ENCODE measurements around the gene TULP4. TPM values are rescaled to one million over a fixed set of nuclear protein-coding genes. Genes with fewer than 3 reads are reported as not detected.

Gene TULP4
- total and polyA plus RNA-seq, 2 donors = 5.9 to 57.1 TPM

- Histone ChIP-seq H3K36me3 (ENCODE audit: control insufficient read depth in 2 of 2, insufficient read depth in 2 of 2, low read length in 1 of 2) (peaks cover 3% of the 10 kb centered on the region in 2 donors), H3K4me3 (ENCODE audit: low read length in 2 of 2) (no peak overlapping the region), H3K4me1 (ENCODE audit: control insufficient read depth in 2 of 2, insufficient read depth in 2 of 2, low read length in 2 of 2) (peaks cover 0 to under 1% of the 10 kb centered on the region in 2 donors), H3K9me3 (ENCODE audit: control insufficient read depth in 2 of 2, insufficient read depth in 1 of 2, low read length in 1 of 2) (no peaks in the 10 kb centered on the region), H3K27ac (ENCODE audit: low read depth in 1 of 2, low read length in 1 of 2) (no peak overlapping the region), H3K27me3 (ENCODE audit: control insufficient read depth in 2 of 2, insufficient read depth in 1 of 2, low read length in 1 of 2) (no peaks in the 10 kb centered on the region)
- WGBS = 97% methylated on average over 4 of the region's 4 CpGs
- DNase-seq (ENCODE audit: low read depth in 6 of 9, low spot score in 9 of 9) = no peak
Measured at GRCh38 chr6:158370805-158371204, 58.5 kb downstream of the TULP4 start.

- H3K27me3 ChIP-seq (ENCODE audit: control insufficient read depth in 2 of 2, insufficient read depth in 1 of 2, low read length in 1 of 2) = no peaks in the 10 kb centered on the region
- H3K9me3 ChIP-seq (ENCODE audit: control insufficient read depth in 2 of 2, insufficient read depth in 1 of 2, low read length in 1 of 2) = no peaks in the 10 kb centered on the region
- H3K4me3 ChIP-seq (ENCODE audit: low read length in 2 of 2) = no peak overlapping the region
- H3K4me1 ChIP-seq (ENCODE audit: control insufficient read depth in 2 of 2, insufficient read depth in 2 of 2, low read length in 2 of 2) = peaks cover 3 to 5% of the 10 kb centered on the region in 2 donors
- no peak for DNase-seq (ENCODE audit: low read depth in 6 of 9, low spot score in 9 of 9)
- WGBS = 98% methylated on average over 5 of the region's 5 CpGs
- H3K36me3 ChIP-seq (ENCODE audit: control insufficient read depth in 2 of 2, insufficient read depth in 2 of 2, low read length in 1 of 2) = peaks cover 3% of the 10 kb centered on the region in 2 donors
- H3K27ac ChIP-seq (ENCODE audit: low read depth in 1 of 2, low read length in 1 of 2) = no peak overlapping the region
Measured at GRCh38 chr6:158371261-158371660, 59.0 kb downstream of the TULP4 start.

- no peak overlapping the region for H3K27ac ChIP-seq (ENCODE audit: low read depth in 1 of 2, low read length in 1 of 2)
- H3K36me3 ChIP-seq (ENCODE audit: control insufficient read depth in 2 of 2, insufficient read depth in 2 of 2, low read length in 1 of 2) = peaks cover 3% of the 10 kb centered on the region in 2 donors
- peaks cover 3 to 16% of the 10 kb centered on the region in 2 donors for H3K4me1 ChIP-seq (ENCODE audit: control insufficient read depth in 2 of 2, insufficient read depth in 2 of 2, low read length in 2 of 2)
- WGBS = 80% methylated on average over 3 of the region's 3 CpGs
- DNase-seq (ENCODE audit: low read depth in 6 of 9, low spot score in 9 of 9) = no peak
- H3K4me3 ChIP-seq (ENCODE audit: low read length in 2 of 2) = no peak overlapping the region
- no peaks in the 10 kb centered on the region for H3K27me3 ChIP-seq (ENCODE audit: control insufficient read depth in 2 of 2, insufficient read depth in 1 of 2, low read length in 1 of 2)
- no peaks in the 10 kb centered on the region for H3K9me3 ChIP-seq (ENCODE audit: control insufficient read depth in 2 of 2, insufficient read depth in 1 of 2, low read length in 1 of 2)
Measured at GRCh38 chr6:158372574-158372973, 60.3 kb downstream of the TULP4 start.

- 94% methylated on average over 9 of the region's 9 CpGs for WGBS
- no peak overlapping the region for H3K27ac ChIP-seq (ENCODE audit: low read depth in 1 of 2, low read length in 1 of 2)
- peaks cover 3% of the 10 kb centered on the region in 2 donors for H3K36me3 ChIP-seq (ENCODE audit: control insufficient read depth in 2 of 2, insufficient read depth in 2 of 2, low read length in 1 of 2)
- peaks cover 3 to 21% of the 10 kb centered on the region in 2 donors for H3K4me1 ChIP-seq (ENCODE audit: control insufficient read depth in 2 of 2, insufficient read depth in 2 of 2, low read length in 2 of 2)
- no peaks in the 10 kb centered on the region for H3K9me3 ChIP-seq (ENCODE audit: control insufficient read depth in 2 of 2, insufficient read depth in 1 of 2, low read length in 1 of 2)
- DNase-seq (ENCODE audit: low read depth in 6 of 9, low spot score in 9 of 9) = no peak
- H3K27me3 ChIP-seq (ENCODE audit: control insufficient read depth in 2 of 2, insufficient read depth in 1 of 2, low read length in 1 of 2) = no peaks in the 10 kb centered on the region
- no peak overlapping the region for H3K4me3 ChIP-seq (ENCODE audit: low read length in 2 of 2)
Measured at GRCh38 chr6:158373214-158373613, 60.9 kb downstream of the TULP4 start.

GRCh38 chr6:158374020-158374419 is 61.8 kb downstream of the TULP4 start:
- Histone ChIP-seq H3K4me1 (ENCODE audit: control insufficient read depth in 2 of 2, insufficient read depth in 2 of 2, low read length in 2 of 2) (peaks cover 3 to 23% of the 10 kb centered on the region in 2 donors), H3K27me3 (ENCODE audit: control insufficient read depth in 2 of 2, insufficient read depth in 1 of 2, low read length in 1 of 2) (no peaks in the 10 kb centered on the region), H3K4me3 (ENCODE audit: low read length in 2 of 2) (no peak overlapping the region), H3K9me3 (ENCODE audit: control insufficient read depth in 2 of 2, insufficient read depth in 1 of 2, low read length in 1 of 2) (no peaks in the 10 kb centered on the region), H3K36me3 (ENCODE audit: control insufficient read depth in 2 of 2, insufficient read depth in 2 of 2, low read length in 1 of 2) (peaks cover 3% of the 10 kb centered on the region in 2 donors), H3K27ac (ENCODE audit: low read depth in 1 of 2, low read length in 1 of 2) (no peak overlapping the region)
- DNase-seq (ENCODE audit: low read depth in 6 of 9, low spot score in 9 of 9) = no peak
- 96% methylated on average over 5 of the region's 5 CpGs for WGBS

- WGBS = 23% methylated on average over 3 of the region's 3 CpGs
- H3K27me3 ChIP-seq (ENCODE audit: control insufficient read depth in 2 of 2, insufficient read depth in 1 of 2, low read length in 1 of 2) = no peaks in the 10 kb centered on the region
Measured at GRCh38 chr6:158376631-158377081, 64.4 kb downstream of the TULP4 start.

GRCh38 chr6:158377860-158378259 is 65.6 kb downstream of the TULP4 start:
- H3K4me1 ChIP-seq (ENCODE audit: control insufficient read depth in 2 of 2, insufficient read depth in 2 of 2, low read length in 2 of 2) = peaks cover 3 to 24% of the 10 kb centered on the region in 2 donors
- H3K27me3 ChIP-seq (ENCODE audit: control insufficient read depth in 2 of 2, insufficient read depth in 1 of 2, low read length in 1 of 2) = no peaks in the 10 kb centered on the region
- H3K36me3 ChIP-seq (ENCODE audit: control insufficient read depth in 2 of 2, insufficient read depth in 2 of 2, low read length in 1 of 2) = no peaks in the 10 kb centered on the region
- 85% methylated on average over 4 of the region's 4 CpGs for WGBS
- no peak for DNase-seq (ENCODE audit: low read depth in 6 of 9, low spot score in 9 of 9)
- no peaks in the 10 kb centered on the region for H3K9me3 ChIP-seq (ENCODE audit: control insufficient read depth in 2 of 2, insufficient read depth in 1 of 2, low read length in 1 of 2)
- no peak overlapping the region for H3K27ac ChIP-seq (ENCODE audit: low read depth in 1 of 2, low read length in 1 of 2)
- no peak overlapping the region for H3K4me3 ChIP-seq (ENCODE audit: low read length in 2 of 2)

More at GRCh38 chr6:158376631-158377081, 64.4 kb downstream of the TULP4 start:
- H3K27ac ChIP-seq (ENCODE audit: low read depth in 1 of 2, low read length in 1 of 2) = peak overlapping the region; percentile 19 to 26
- H3K36me3 ChIP-seq (ENCODE audit: control insufficient read depth in 2 of 2, insufficient read depth in 2 of 2, low read length in 1 of 2) = no peaks in the 10 kb centered on the region
- no peaks in the 10 kb centered on the region for H3K9me3 ChIP-seq (ENCODE audit: control insufficient read depth in 2 of 2, insufficient read depth in 1 of 2, low read length in 1 of 2)
- H3K4me3 ChIP-seq (ENCODE audit: low read length in 2 of 2) = no peak overlapping the region
- H3K4me1 ChIP-seq (ENCODE audit: control insufficient read depth in 2 of 2, insufficient read depth in 2 of 2, low read length in 2 of 2) = peaks cover 3 to 24% of the 10 kb centered on the region in 2 donors
- peak in 7 of 9 donors; percentile 11 to 69 (median 23) for DNase-seq (ENCODE audit: low read depth in 6 of 9, low spot score in 9 of 9)

GRCh38 chr6:158379336-158379735 is 67.1 kb downstream of the TULP4 start:
- Histone ChIP-seq H3K9me3 (ENCODE audit: control insufficient read depth in 2 of 2, insufficient read depth in 1 of 2, low read length in 1 of 2) (no peaks in the 10 kb centered on the region), H3K4me3 (ENCODE audit: low read length in 2 of 2) (no peak overlapping the region), H3K4me1 (ENCODE audit: control insufficient read depth in 2 of 2, insufficient read depth in 2 of 2, low read length in 2 of 2) (peaks cover 3 to 24% of the 10 kb centered on the region in 2 donors), H3K36me3 (ENCODE audit: control insufficient read depth in 2 of 2, insufficient read depth in 2 of 2, low read length in 1 of 2) (no peaks in the 10 kb centered on the region), H3K27ac (ENCODE audit: low read depth in 1 of 2, low read length in 1 of 2) (no peak overlapping the region), H3K27me3 (ENCODE audit: control insufficient read depth in 2 of 2, insufficient read depth in 1 of 2, low read length in 1 of 2) (no peaks in the 10 kb centered on the region)
- 94% methylated on average over 7 of the region's 7 CpGs for WGBS
- DNase-seq (ENCODE audit: low read depth in 6 of 9, low spot score in 9 of 9) = no peak

- H3K27me3 ChIP-seq (ENCODE audit: control insufficient read depth in 2 of 2, insufficient read depth in 1 of 2, low read length in 1 of 2) = no peaks in the 10 kb centered on the region
- no peaks in the 10 kb centered on the region for H3K36me3 ChIP-seq (ENCODE audit: control insufficient read depth in 2 of 2, insufficient read depth in 2 of 2, low read length in 1 of 2)
- no peak overlapping the region for H3K27ac ChIP-seq (ENCODE audit: low read depth in 1 of 2, low read length in 1 of 2)
- no peaks in the 10 kb centered on the region for H3K9me3 ChIP-seq (ENCODE audit: control insufficient read depth in 2 of 2, insufficient read depth in 1 of 2, low read length in 1 of 2)
- DNase-seq (ENCODE audit: low read depth in 6 of 9, low spot score in 9 of 9) = no peak
- WGBS = 98% methylated on average over 2 of the region's 2 CpGs
- H3K4me3 ChIP-seq (ENCODE audit: low read length in 2 of 2) = no peak overlapping the region
- H3K4me1 ChIP-seq (ENCODE audit: control insufficient read depth in 2 of 2, insufficient read depth in 2 of 2, low read length in 2 of 2) = peaks cover under 1 to 23% of the 10 kb centered on the region in 2 donors
Measured at GRCh38 chr6:158381214-158381613, 68.9 kb downstream of the TULP4 start.

All from thymus (tissue), 11 donors.